Common myeloid progenitor, CD34-positive (primary cell): Measurements from ENCODE around the gene SPEF2.

ENCODE experiments used
- CTCF ChIA-PET: fragments of 350-600 bp; sonication (Branson Sonifier 250); formaldehyde crosslinking; loops from one replicate; lab custom pipeline; 2021; ENCODE audit warnings: antibody characterized with exemption; lab: Charles Lee
- POLR2A ChIA-PET: fragments of 350-600 bp; sonication (Branson Sonifier 250); formaldehyde crosslinking; loops from one replicate; lab custom pipeline; 2021; ENCODE audit warnings: antibody characterized with exemption; lab: Charles Lee
- DNase-seq, 3 donors: peaks; one replicate each; pipeline versions ENCODE4 v3.0.0 to v3.0.0-alpha.2; 2013
- H3K27ac ChIP-seq, 2 experiments: 1 replicate in 1 of 2; 2 replicates in 1 of 2; pipeline ENCODE4 v1.7.0; 2013; ENCODE audit warnings: inconsistent platforms in 2 of 2, low read length in 2 of 2, mild to moderate bottlenecking in 2 of 2, low read depth in 1 of 2, moderate library complexity in 1 of 2; ENCODE audit not compliant: severe bottlenecking in 2 of 2, insufficient read depth in 1 of 2, poor library complexity in 1 of 2
- H3K27me3 ChIP-seq, 5 experiments: replicated peaks in 2 of 5; 1 replicate in 3 of 5; 2 replicates in 2 of 5; pipeline versions ENCODE4 v1.6.1 to v1.7.0; 2013; ENCODE audit warnings: low read length in 4 of 5, mild to moderate bottlenecking in 2 of 5, moderate library complexity in 2 of 5, inconsistent platforms in 1 of 5; ENCODE audit not compliant: insufficient read depth in 5 of 5, control insufficient read depth in 4 of 5
- H3K36me3 ChIP-seq, 4 experiments: 1 replicate in 2 of 4; 2 replicates in 2 of 4; pipeline versions ENCODE4 v1.6.1 to v1.7.0; 2013; ENCODE audit warnings: low read length in 3 of 4, control low read depth in 1 of 4, mild to moderate bottlenecking in 1 of 4; ENCODE audit not compliant: control insufficient read depth in 4 of 4, insufficient read depth in 4 of 4
- H3K4me1 ChIP-seq, 4 experiments: 1 replicate in 3 of 4; 2 replicates in 1 of 4; pipeline versions ENCODE4 v1.6.1 to v1.7.1; 2013; ENCODE audit warnings: low read length in 3 of 4, mild to moderate bottlenecking in 3 of 4, control low read depth in 1 of 4, inconsistent platforms in 1 of 4, moderate library complexity in 1 of 4; ENCODE audit not compliant: control insufficient read depth in 4 of 4, insufficient read depth in 4 of 4; ENCODE audit errors: control extremely low read depth in 1 of 4
- H3K4me3 ChIP-seq, 7 experiments: 1 replicate in 4 of 7; 2 replicates in 3 of 7; pipeline versions ENCODE4 v1.5.1 to v1.7.0; 2013; ENCODE audit warnings: mild to moderate bottlenecking in 7 of 7, low read length in 6 of 7, moderate library complexity in 6 of 7, inconsistent platforms in 2 of 7, low read depth in 2 of 7, control low read depth in 1 of 7; ENCODE audit not compliant: insufficient read depth in 4 of 7, control insufficient read depth in 1 of 7; ENCODE audit errors: extremely low read depth in 1 of 7
- H3K9me3 ChIP-seq, 5 experiments: 1 replicate in 4 of 5; 2 replicates in 1 of 5; pipeline versions ENCODE4 v1.6.1 to v1.7.1; 2013; ENCODE audit warnings: low read length in 4 of 5, mild to moderate bottlenecking in 2 of 5, inconsistent platforms in 1 of 5, low read depth in 1 of 5, moderate library complexity in 1 of 5; ENCODE audit not compliant: control insufficient read depth in 4 of 5, insufficient read depth in 2 of 5; ENCODE audit errors: control extremely low read depth in 1 of 5
- WGBS: methylation state at CpG from one replicate; pipeline ENCODE4 v1.1.5; 2013; ENCODE audit not compliant: insufficient coverage; 5-methylcytosine and 5-hydroxymethylcytosine counted together

The SPEF2 gene

DNA sequence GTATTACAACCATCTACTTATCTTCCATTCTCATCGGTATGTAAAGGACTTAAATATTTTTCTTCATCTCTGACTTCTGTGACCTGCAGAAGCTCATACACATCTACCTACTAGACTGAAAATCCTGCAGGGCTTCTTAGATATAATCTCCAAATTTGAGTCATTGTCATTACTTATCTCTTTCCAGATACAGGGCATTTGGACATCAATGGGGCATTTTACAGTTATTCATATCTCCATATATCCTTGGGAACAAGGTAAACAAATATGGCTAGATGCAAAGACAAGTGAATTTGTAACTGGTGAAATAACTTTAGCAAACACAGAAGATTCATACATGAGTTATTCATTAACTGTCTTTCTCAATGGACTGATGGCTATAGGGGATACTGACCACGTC, 201.4 kb downstream of the SPEF2 start:
- Histone ChIP-seq H3K9me3 (no peaks in the 10 kb centered on the region), H3K4me3 (no peak overlapping the region), H3K27me3 (no peaks in the 10 kb centered on the region), H3K36me3 (no peaks in the 10 kb centered on the region), H3K4me1 (peaks cover 0 to 23% (median 6%) of the 10 kb centered on the region in 4 experiments), H3K27ac (no peak overlapping the region)
- ChIA-PET POLR2A (no interaction called here), CTCF (interaction anchor here (1.1 kb wide), 1 partner anchor 106 kb away, joined by 3 read pairs; no protein-coding TSS in a partner anchor)
- no peak for DNase-seq
- 100% methylated on average over 1 of the region's 2 CpGs for WGBS

- H3K27me3 ChIP-seq, result no peaks in the 10 kb centered on the region
- no peak for DNase-seq
- ChIA-PET POLR2A (interaction anchor here (0.5 kb wide), 1 partner anchor 98 kb away, joined by 3 read pairs; no protein-coding TSS in a partner anchor), CTCF (interaction anchor here (1.1 kb wide), 1 partner anchor 105 kb away, joined by 3 read pairs; no protein-coding TSS in a partner anchor)
- peaks cover 0 to 23% (median 6%) of the 10 kb centered on the region in 4 experiments for H3K4me1 ChIP-seq
- WGBS, result no CpG with 5 or more reads among the region's 1 CpG
- no peaks in the 10 kb centered on the region for H3K36me3 ChIP-seq
- H3K4me3 ChIP-seq, result no peak overlapping the region
- no peaks in the 10 kb centered on the region for H3K9me3 ChIP-seq
- H3K27ac ChIP-seq, result no peak overlapping the region
Observed at GRCh38 chr5:35819668-35820067, 202.0 kb downstream of the SPEF2 start.

DNA sequence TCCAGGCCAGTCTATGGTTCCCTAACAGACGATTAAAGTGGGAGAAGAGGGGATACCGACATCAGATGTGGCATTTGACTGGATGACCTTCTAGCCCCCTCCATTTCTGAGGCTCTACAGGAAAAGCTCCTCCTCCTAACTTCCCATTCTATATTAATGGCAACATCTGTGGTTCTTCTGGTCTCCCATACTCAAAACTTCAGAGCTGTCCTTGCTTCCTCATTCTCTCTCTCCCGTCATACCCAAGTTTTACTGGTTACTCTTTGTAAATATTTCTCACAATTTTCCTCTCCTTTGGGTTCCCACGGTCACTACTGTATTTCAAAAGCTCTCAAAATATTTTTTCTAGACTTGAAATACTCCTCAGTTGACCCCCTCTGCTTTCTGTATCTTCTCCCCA, 203.1 kb downstream of the SPEF2 start:
- peaks cover 0 to 23% (median 6%) of the 10 kb centered on the region in 4 experiments for H3K4me1 ChIP-seq
- no peak overlapping the region for H3K27ac ChIP-seq
- WGBS, result 14% methylated on average over 4 of the region's 4 CpGs
- no peaks in the 10 kb centered on the region for H3K9me3 ChIP-seq
- DNase-seq, result peak; percentile 10 to 36 (median 35)
- CTCF ChIA-PET, result no interaction called here
- H3K36me3 ChIP-seq, result no peaks in the 10 kb centered on the region
- no peaks in the 10 kb centered on the region for H3K27me3 ChIP-seq
- POLR2A ChIA-PET, result no interaction called here
- H3K4me3 ChIP-seq, result peak overlapping the region in 1 of 7 experiments; percentile 25

- 100% methylated on average over 1 of the region's 2 CpGs for WGBS
- ChIA-PET POLR2A (no interaction called here), CTCF (interaction anchor here (1.1 kb wide), 1 partner anchor 41 kb away, joined by 3 read pairs; no protein-coding TSS in a partner anchor)
- H3K36me3 ChIP-seq, result no peaks in the 10 kb centered on the region
- no peak for DNase-seq
- no peaks in the 10 kb centered on the region for H3K9me3 ChIP-seq
- H3K4me3 ChIP-seq, result no peak overlapping the region
- H3K27me3 ChIP-seq, result peaks cover 0 to 1% (median 0%) of the 10 kb centered on the region in 5 experiments
- no peak overlapping the region for H3K27ac ChIP-seq
- H3K4me1 ChIP-seq, result peaks cover 0 to 23% (median 6%) of the 10 kb centered on the region in 4 experiments
Observed at GRCh38 chr5:35821513-35821912, 203.8 kb downstream of the SPEF2 start.

- Histone ChIP-seq H3K4me1 (peaks cover 0 to 23% (median 6%) of the 10 kb centered on the region in 4 experiments), H3K36me3 (no peaks in the 10 kb centered on the region), H3K27me3 (peaks cover 0 to 4% (median 0%) of the 10 kb centered on the region in 5 experiments), H3K9me3 (no peaks in the 10 kb centered on the region), H3K4me3 (no peak overlapping the region), H3K27ac (no peak overlapping the region)
- WGBS, result 98% methylated on average over 8 of the region's 8 CpGs
- no peak for DNase-seq
- ChIA-PET CTCF (interaction anchor here (1.1 to 2.1 kb wide), 3 partner anchors 9 to 42 kb away, joined by 3 to 12 read pairs (median 5); no protein-coding TSS in a partner anchor), POLR2A (no interaction called here)
Observed at GRCh38 chr5:35822511-35822910, 204.8 kb downstream of the SPEF2 start.

DNA sequence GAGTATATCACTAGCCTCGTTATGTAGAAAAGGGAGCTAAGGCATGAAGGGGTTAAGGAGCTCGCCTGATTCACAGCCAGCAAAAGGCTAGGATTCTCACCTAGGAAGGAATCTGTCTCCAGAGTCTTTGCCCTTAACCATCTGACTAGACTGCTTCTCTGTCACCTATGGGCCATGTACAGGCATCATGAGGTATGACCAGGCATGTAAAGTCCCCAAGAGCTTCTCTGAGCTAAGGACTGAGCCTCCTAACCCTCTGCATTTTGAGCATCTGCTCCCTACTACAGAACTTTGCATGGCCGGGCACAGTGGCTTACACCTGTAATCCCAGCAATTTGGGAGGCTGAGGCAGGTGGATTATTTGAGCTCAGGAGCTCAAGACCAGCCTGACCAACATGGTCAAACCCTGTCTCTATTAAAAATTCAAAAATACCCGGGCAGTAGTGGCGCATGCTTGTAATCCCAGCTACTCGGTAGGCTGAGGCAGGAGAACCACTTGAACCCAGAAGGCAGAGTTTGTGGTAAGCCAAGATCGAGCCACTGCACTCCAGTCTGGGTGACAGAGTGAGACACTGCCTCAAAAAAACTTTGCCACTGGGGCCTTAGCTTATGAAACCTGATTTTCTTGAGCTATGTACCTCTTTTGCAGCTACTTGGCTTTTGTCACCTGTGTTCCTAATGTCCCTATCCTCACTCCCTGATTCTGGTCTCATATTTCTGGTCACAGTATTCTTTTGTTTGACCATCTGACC, 205.9 kb downstream of the SPEF2 start:
- WGBS, result 86% methylated on average over 6 of the region's 7 CpGs
- Histone ChIP-seq H3K4me3 (no peak overlapping the region), H3K36me3 (no peaks in the 10 kb centered on the region), H3K27ac (no peak overlapping the region), H3K4me1 (peaks cover 0 to 23% (median 6%) of the 10 kb centered on the region in 4 experiments), H3K9me3 (no peaks in the 10 kb centered on the region), H3K27me3 (peaks cover 0 to 4% (median 0%) of the 10 kb centered on the region in 5 experiments)
- POLR2A ChIA-PET, result no interaction called here
- DNase-seq, result no peak
- CTCF ChIA-PET, result interaction anchor here (0.6 to 2.1 kb wide), 3 partner anchors 10 to 556 kb away, joined by 3 to 12 read pairs (median 5); no protein-coding TSS in a partner anchor

GRCh38 chr5:35826056-35826455, 208.4 kb downstream of the SPEF2 start:
- no peak for DNase-seq
- ChIA-PET POLR2A (no interaction called here), CTCF (interaction anchor here (1.1 kb wide), 1 partner anchor 8 kb away, joined by 3 read pairs; no protein-coding TSS in a partner anchor)
- H3K27me3 ChIP-seq, result peaks cover 0 to 4% (median 0%) of the 10 kb centered on the region in 5 experiments
- WGBS, result 100% methylated on average over 1 of the region's 3 CpGs
- H3K4me1 ChIP-seq, result peaks cover 0 to 6% (median 0%) of the 10 kb centered on the region in 4 experiments
- no peaks in the 10 kb centered on the region for H3K36me3 ChIP-seq
- no peaks in the 10 kb centered on the region for H3K9me3 ChIP-seq
- no peak overlapping the region for H3K4me3 ChIP-seq
- no peak overlapping the region for H3K27ac ChIP-seq
